ENCODE measurements around the gene PUM1.

PUM1 gene

DNA sequence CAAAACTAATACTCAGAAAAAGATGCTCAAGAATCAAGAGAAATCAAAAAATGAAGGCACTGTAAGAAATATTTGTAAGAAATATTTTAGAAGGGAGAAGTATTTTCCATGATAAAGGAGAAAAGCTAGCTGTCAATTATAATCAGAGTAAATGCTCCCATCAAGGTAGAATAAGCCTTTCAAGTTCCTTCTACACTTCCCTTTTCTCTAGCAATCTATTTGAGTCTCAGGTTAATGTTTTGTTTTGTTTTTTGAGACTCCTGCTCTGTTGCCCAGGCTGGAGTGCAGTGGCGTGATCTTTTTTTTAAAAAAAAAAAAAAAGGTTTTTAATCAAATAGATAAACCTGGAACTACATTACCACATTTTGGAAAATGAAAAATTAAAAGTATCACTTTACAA lies 33.3 kb downstream of the PUM1 start:
- H3K27me3 ChIP-seq (ENCODE audit: control insufficient read depth in 2 of 2, insufficient read depth in 2 of 2, low read length in 2 of 2) = no peaks in the 10 kb centered on the region
- peaks cover 3 to 6% of the 10 kb centered on the region in 2 donors for H3K4me1 ChIP-seq (ENCODE audit: control insufficient read depth in 2 of 2, insufficient read depth in 2 of 2, low read length in 2 of 2)
- no peaks in the 10 kb centered on the region for H3K9me3 ChIP-seq (ENCODE audit: control insufficient read depth in 2 of 2, low read length in 2 of 2)
- peaks cover 2 to 12% of the 10 kb centered on the region in 2 donors for H3K36me3 ChIP-seq (ENCODE audit: control insufficient read depth in 2 of 2, insufficient read depth in 2 of 2, low read length in 2 of 2)
- no peak overlapping the region for H3K4me3 ChIP-seq (ENCODE audit: low read length in 2 of 2)
- H3K27ac ChIP-seq (ENCODE audit: low read depth in 2 of 2, low read length in 2 of 2) = no peak overlapping the region
- H3K9ac ChIP-seq (ENCODE audit: low read depth in 1 of 2, low read length in 2 of 2) = no peak overlapping the region

DNA sequence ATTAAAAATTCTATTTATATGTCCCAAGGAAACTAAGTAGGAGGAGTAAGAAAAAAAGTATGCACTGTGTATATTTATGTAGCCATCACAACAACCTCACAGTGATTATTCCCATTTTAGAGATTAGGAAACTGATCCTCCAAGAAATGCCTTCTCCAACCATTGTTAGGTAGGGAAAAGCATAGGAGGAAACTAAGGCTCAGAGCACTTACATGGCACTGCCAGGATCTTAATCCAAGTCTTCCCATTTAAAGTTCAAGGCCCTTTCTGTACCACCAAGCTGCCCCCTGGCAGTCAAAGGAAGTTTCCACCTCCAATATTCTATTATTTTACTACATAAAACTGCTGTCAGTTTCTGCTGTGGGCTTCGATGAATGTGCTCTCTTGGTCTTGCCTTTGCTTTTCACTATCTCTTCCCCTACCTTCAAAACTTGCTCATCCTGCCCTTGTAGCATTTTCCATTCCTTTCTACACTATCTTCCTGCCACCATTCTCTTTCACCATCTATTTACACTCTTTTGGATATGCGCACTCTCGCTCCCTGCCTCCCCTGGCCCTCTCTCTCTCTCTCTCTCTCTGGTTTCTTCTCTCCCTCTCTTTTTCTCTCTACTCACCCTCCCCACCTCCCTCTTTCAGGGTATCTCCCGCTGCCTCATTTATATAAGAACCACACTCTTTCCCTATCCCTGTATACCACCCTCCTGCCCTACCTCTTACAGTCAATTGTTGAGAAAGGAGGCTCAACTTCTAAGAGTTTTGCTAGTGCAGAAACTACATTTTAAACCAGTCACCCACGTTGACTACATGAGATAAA lies 34.0 kb downstream of the PUM1 start:
- H3K27ac ChIP-seq (ENCODE audit: low read depth in 2 of 2, low read length in 2 of 2) = no peak overlapping the region

DNA sequence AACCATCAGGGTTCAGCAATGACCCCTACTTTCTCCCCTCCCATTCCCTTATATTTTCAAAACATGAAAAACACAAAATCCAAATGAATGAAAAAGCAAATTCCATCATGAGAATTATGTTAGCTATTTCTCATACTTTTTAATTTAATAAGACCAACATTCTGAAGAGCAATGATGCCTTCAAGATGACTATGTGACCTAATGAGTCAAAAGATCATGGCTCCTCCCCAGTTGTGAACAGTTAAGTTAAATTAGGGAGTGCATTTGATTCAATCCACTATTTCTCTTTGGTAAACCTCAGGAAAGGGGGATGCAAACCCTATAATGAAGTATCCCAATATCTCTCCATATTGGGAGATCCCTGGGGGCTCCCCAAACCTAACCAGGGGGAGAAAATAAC lies 36.5 kb downstream of the PUM1 start:
- Histone ChIP-seq H3K4me3 (ENCODE audit: low read length in 2 of 2) (no peak overlapping the region), H3K36me3 (ENCODE audit: control insufficient read depth in 2 of 2, insufficient read depth in 2 of 2, low read length in 2 of 2) (peaks cover 2 to 9% of the 10 kb centered on the region in 2 donors), H3K9ac (ENCODE audit: low read depth in 1 of 2, low read length in 2 of 2) (no peak overlapping the region), H3K4me1 (ENCODE audit: control insufficient read depth in 2 of 2, insufficient read depth in 2 of 2, low read length in 2 of 2) (peaks cover 13 to 21% of the 10 kb centered on the region in 2 donors), H3K9me3 (ENCODE audit: control insufficient read depth in 2 of 2, low read length in 2 of 2) (no peaks in the 10 kb centered on the region), H3K27ac (ENCODE audit: low read depth in 2 of 2, low read length in 2 of 2) (no peak overlapping the region), H3K27me3 (ENCODE audit: control insufficient read depth in 2 of 2, insufficient read depth in 2 of 2, low read length in 2 of 2) (no peaks in the 10 kb centered on the region)

More for the DNA sequence above, 34.0 kb downstream of the PUM1 start:
- Histone ChIP-seq H3K9ac (ENCODE audit: low read depth in 1 of 2, low read length in 2 of 2) (no peak overlapping the region), H3K4me3 (ENCODE audit: low read length in 2 of 2) (no peak overlapping the region), H3K27me3 (ENCODE audit: control insufficient read depth in 2 of 2, insufficient read depth in 2 of 2, low read length in 2 of 2) (no peaks in the 10 kb centered on the region), H3K4me1 (ENCODE audit: control insufficient read depth in 2 of 2, insufficient read depth in 2 of 2, low read length in 2 of 2) (peaks cover 6% of the 10 kb centered on the region in 2 donors), H3K9me3 (ENCODE audit: control insufficient read depth in 2 of 2, low read length in 2 of 2) (no peaks in the 10 kb centered on the region), H3K36me3 (ENCODE audit: control insufficient read depth in 2 of 2, insufficient read depth in 2 of 2, low read length in 2 of 2) (peaks cover 2 to 13% of the 10 kb centered on the region in 2 donors)

DNA sequence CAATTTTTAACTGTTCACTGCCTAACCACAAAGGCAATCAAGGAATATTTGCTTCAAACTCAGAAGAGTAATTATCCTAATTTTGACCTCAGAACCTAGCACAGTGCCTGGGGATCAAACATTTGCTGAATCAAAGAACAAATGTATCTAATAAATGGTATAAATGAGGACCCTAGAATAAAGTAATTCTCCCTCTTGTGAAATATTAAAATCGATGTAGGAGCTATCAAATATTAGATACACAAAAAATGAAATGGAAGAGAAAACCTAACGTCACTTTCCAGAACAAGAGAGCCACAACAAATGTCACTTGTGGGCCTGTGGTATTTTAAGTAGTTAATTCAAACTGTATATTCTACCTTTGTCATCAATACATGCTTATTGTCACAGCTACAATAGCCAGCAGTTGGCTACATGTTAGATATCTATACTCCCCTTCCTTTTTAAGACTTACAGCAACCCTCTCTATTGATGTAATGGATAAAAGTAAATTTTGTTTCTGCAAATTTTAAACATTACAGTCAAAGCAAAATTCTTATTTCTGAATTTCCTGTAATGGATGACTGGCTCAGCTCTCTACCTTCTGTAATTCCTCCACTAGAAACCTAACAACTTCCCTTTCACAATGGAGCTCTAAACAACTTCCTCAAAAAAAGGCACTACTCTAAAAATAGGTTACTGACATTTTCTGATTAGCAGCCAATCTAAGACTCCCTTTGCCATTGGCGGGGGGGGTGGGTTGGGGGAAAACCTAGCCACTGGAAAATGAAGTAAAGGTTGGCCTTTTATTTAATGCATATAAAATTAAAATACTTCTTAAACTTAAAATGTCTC lies 37.6 kb downstream of the PUM1 start:
- Histone ChIP-seq H3K9ac (ENCODE audit: low read depth in 1 of 2, low read length in 2 of 2) (no peak overlapping the region), H3K36me3 (ENCODE audit: control insufficient read depth in 2 of 2, insufficient read depth in 2 of 2, low read length in 2 of 2) (peaks cover 2 to 9% of the 10 kb centered on the region in 2 donors), H3K27me3 (ENCODE audit: control insufficient read depth in 2 of 2, insufficient read depth in 2 of 2, low read length in 2 of 2) (no peaks in the 10 kb centered on the region), H3K4me1 (ENCODE audit: control insufficient read depth in 2 of 2, insufficient read depth in 2 of 2, low read length in 2 of 2) (peaks cover 14 to 22% of the 10 kb centered on the region in 2 donors), H3K4me3 (ENCODE audit: low read length in 2 of 2) (no peak overlapping the region), H3K27ac (ENCODE audit: low read depth in 2 of 2, low read length in 2 of 2) (peak overlapping the region in 1 of 2 donors; percentile 18), H3K9me3 (ENCODE audit: control insufficient read depth in 2 of 2, low read length in 2 of 2) (no peaks in the 10 kb centered on the region)

DNA sequence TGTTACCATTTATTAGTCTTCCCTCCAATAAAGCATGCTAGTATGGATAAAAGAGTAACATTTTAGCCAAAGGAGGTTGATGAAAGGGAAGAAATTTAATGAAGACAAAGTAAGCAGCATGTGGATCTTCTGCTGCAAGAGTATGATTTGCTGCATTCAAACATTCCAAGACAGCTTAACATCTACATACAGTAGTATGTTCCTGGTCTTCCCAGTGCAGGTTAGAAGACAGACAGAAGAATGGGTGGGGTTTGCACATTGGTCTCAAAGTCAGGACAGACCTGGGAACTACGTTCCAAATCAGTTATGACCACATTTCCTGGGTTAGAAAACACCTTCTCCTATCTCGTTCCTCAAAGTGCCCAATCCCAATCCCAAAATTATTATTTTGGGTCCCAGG lies 43.3 kb downstream of the PUM1 start:
- peaks cover 0 to 4% of the 10 kb centered on the region in 2 donors for H3K36me3 ChIP-seq (ENCODE audit: control insufficient read depth in 2 of 2, insufficient read depth in 2 of 2, low read length in 2 of 2)
- no peak overlapping the region for H3K9ac ChIP-seq (ENCODE audit: low read depth in 1 of 2, low read length in 2 of 2)
- H3K9me3 ChIP-seq (ENCODE audit: control insufficient read depth in 2 of 2, low read length in 2 of 2) = no peaks in the 10 kb centered on the region
- no peak overlapping the region for H3K27ac ChIP-seq (ENCODE audit: low read depth in 2 of 2, low read length in 2 of 2)
- H3K27me3 ChIP-seq (ENCODE audit: control insufficient read depth in 2 of 2, insufficient read depth in 2 of 2, low read length in 2 of 2) = no peaks in the 10 kb centered on the region
- peaks cover 19 to 35% of the 10 kb centered on the region in 2 donors for H3K4me1 ChIP-seq (ENCODE audit: control insufficient read depth in 2 of 2, insufficient read depth in 2 of 2, low read length in 2 of 2)
- no peak overlapping the region for H3K4me3 ChIP-seq (ENCODE audit: low read length in 2 of 2)

DNA sequence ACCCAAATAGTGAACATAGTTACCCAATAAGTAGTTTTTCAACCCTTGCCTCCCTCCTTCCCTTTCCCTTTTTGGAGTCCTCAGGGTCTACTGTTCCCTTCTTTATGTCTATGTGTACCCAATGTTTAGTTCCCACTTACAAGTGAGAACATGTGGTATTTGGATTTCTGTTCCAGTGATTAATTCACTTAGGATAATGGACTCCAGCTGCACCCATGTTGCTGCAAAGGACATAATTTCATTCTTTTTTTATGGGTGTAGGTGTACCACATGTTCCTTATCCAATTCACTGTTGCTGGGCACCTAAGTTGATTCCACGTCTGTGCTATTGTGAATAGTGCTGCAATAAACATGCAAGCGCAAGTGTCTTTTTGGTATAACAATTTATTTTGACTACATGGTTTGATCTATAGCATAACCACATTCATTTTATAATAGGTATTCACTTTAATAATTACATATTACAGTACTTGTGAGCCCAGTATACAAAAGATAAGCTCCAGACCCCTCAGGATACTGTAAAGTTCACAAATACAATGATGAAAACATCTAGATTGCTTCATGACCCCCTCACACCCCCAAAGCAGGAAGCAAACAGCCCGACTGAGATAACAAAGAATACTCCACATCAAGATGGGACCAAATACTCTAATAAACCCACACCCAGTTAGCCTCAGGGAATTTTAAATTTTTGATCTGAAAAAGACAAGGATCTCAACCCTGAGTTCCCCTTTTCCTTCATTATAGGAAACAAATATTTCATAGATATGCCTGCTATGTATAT lies 45.3 kb downstream of the PUM1 start:
- H3K36me3 ChIP-seq (ENCODE audit: control insufficient read depth in 2 of 2, insufficient read depth in 2 of 2, low read length in 2 of 2) = peaks cover 0 to 4% of the 10 kb centered on the region in 2 donors
- no peaks in the 10 kb centered on the region for H3K27me3 ChIP-seq (ENCODE audit: control insufficient read depth in 2 of 2, insufficient read depth in 2 of 2, low read length in 2 of 2)
- no peaks in the 10 kb centered on the region for H3K9me3 ChIP-seq (ENCODE audit: control insufficient read depth in 2 of 2, low read length in 2 of 2)
- peaks cover 19 to 26% of the 10 kb centered on the region in 2 donors for H3K4me1 ChIP-seq (ENCODE audit: control insufficient read depth in 2 of 2, insufficient read depth in 2 of 2, low read length in 2 of 2)
- no peak overlapping the region for H3K27ac ChIP-seq (ENCODE audit: low read depth in 2 of 2, low read length in 2 of 2)
- H3K9ac ChIP-seq (ENCODE audit: low read depth in 1 of 2, low read length in 2 of 2) = no peak overlapping the region
- H3K4me3 ChIP-seq (ENCODE audit: low read length in 2 of 2) = no peak overlapping the region

DNA sequence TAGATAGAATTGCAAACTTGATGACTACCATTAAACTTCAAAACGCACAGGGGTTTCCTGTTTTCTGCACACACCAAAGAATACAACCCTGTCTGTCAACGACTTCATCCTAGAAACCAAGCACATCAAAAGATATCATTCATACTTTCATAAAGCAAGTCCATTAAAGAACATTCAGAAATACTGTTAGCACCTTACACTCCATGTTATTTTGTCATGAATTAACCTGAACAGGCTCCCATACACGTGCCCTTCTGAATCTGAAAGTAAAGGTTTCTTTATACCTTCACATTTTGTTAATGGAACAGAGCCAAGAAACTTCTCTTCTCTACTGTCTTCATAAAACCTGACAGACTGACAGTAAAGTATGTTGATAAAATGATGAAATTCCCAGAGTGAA lies 46.1 kb downstream of the PUM1 start:
- H3K36me3 ChIP-seq (ENCODE audit: control insufficient read depth in 2 of 2, insufficient read depth in 2 of 2, low read length in 2 of 2) = peaks cover 0 to 4% of the 10 kb centered on the region in 2 donors
- H3K9me3 ChIP-seq (ENCODE audit: control insufficient read depth in 2 of 2, low read length in 2 of 2) = no peaks in the 10 kb centered on the region
- H3K4me1 ChIP-seq (ENCODE audit: control insufficient read depth in 2 of 2, insufficient read depth in 2 of 2, low read length in 2 of 2) = peaks cover 15 to 21% of the 10 kb centered on the region in 2 donors
- H3K27ac ChIP-seq (ENCODE audit: low read depth in 2 of 2, low read length in 2 of 2) = no peak overlapping the region
- no peaks in the 10 kb centered on the region for H3K27me3 ChIP-seq (ENCODE audit: control insufficient read depth in 2 of 2, insufficient read depth in 2 of 2, low read length in 2 of 2)
- no peak overlapping the region for H3K9ac ChIP-seq (ENCODE audit: low read depth in 1 of 2, low read length in 2 of 2)
- no peak overlapping the region for H3K4me3 ChIP-seq (ENCODE audit: low read length in 2 of 2)

DNA sequence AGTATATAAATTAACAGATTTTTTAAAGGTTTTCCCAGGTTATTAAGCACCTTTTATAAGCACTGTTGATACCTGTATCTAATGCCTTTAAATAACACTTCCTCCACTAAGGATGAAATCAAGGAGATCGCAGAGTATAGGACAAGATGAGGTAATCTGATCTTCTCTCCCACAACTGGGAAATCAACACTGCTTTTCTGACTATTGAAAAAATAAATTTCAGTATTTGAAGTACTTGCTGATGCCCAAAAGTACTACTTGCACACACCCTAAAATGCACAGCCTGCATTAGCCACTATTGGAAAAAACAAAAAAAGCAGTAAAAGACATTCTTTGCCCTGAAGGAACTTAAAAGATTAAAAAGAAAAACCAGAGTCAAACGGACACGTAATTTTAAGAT lies 48.6 kb downstream of the PUM1 start:
- Histone ChIP-seq H3K9me3 (ENCODE audit: control insufficient read depth in 2 of 2, low read length in 2 of 2) (no peaks in the 10 kb centered on the region), H3K27ac (ENCODE audit: low read depth in 2 of 2, low read length in 2 of 2) (no peak overlapping the region), H3K9ac (ENCODE audit: low read depth in 1 of 2, low read length in 2 of 2) (no peak overlapping the region), H3K4me1 (ENCODE audit: control insufficient read depth in 2 of 2, insufficient read depth in 2 of 2, low read length in 2 of 2) (peaks cover 5 to 15% of the 10 kb centered on the region in 2 donors), H3K27me3 (ENCODE audit: control insufficient read depth in 2 of 2, insufficient read depth in 2 of 2, low read length in 2 of 2) (no peaks in the 10 kb centered on the region), H3K4me3 (ENCODE audit: low read length in 2 of 2) (no peak overlapping the region), H3K36me3 (ENCODE audit: control insufficient read depth in 2 of 2, insufficient read depth in 2 of 2, low read length in 2 of 2) (peaks cover 0 to 4% of the 10 kb centered on the region in 2 donors)

DNA sequence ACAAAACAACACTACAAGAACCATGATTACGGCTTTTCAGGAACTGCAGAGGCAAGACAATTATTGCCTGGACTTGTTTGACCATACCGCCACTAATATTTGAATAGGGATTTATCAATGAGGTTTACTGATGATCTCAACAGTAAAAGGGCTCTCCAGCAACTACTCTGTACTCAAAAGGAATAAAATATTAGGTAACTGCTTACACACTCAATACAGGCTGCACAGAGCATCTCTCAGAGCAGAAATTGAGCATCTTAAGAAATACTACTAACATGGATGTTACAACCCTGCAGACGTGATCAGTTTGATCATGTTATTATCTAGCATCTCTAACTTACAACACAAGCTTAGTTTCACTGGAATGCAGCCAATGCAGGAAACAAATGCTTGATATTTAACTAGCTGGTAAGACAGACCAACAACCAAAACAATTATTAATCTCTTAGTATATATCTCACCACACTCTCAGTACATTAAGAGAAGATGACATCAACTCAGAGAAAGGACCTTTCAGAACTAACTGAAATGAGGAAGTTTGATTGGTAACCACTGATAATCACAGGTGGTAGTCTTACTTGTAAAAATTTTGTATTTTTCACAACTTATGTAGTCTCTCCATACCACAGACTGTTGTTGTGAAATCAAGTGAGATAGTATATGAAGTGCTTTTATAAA lies 52.2 kb downstream of the PUM1 start:
- H3K27me3 ChIP-seq (ENCODE audit: control insufficient read depth in 2 of 2, insufficient read depth in 2 of 2, low read length in 2 of 2) = no peaks in the 10 kb centered on the region
- peaks cover 0 to 4% of the 10 kb centered on the region in 2 donors for H3K36me3 ChIP-seq (ENCODE audit: control insufficient read depth in 2 of 2, insufficient read depth in 2 of 2, low read length in 2 of 2)
- peaks cover 0 to 8% of the 10 kb centered on the region in 2 donors for H3K4me1 ChIP-seq (ENCODE audit: control insufficient read depth in 2 of 2, insufficient read depth in 2 of 2, low read length in 2 of 2)
- no peak overlapping the region for H3K9ac ChIP-seq (ENCODE audit: low read depth in 1 of 2, low read length in 2 of 2)
- no peak overlapping the region for H3K4me3 ChIP-seq (ENCODE audit: low read length in 2 of 2)
- no peak overlapping the region for H3K27ac ChIP-seq (ENCODE audit: low read depth in 2 of 2, low read length in 2 of 2)
- no peaks in the 10 kb centered on the region for H3K9me3 ChIP-seq (ENCODE audit: control insufficient read depth in 2 of 2, low read length in 2 of 2)

All from mucosa of rectum (tissue), 2 donors.